Measurements from ENCODE around the gene MON2. TPM values are rescaled to one million over a fixed set of nuclear protein-coding genes. Genes with fewer than 3 reads are reported as not detected.

Gene MON2
- total and polyA plus RNA-seq, 3 experiments from 2014 or later: 15.8 to 29.7 (median 27.9) TPM

DNA sequence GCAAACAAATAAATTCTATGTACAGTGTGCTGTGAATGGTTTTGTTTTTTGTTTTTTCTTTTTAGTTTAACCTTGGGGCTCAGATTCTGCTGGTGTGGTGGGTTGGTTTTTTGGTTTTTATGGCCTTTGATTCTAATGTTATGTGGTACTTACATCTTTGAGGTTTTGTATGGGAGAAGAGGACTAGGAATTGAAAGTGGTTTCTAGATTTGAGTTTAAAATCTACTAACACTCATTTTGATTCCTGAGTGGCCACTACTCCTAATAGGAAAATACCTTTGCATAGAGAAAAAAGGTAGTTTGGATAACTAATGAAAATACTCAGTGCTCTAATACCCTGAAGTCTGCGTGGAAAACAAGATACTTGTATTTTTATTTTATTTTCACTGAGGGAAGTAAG, 137.7 kb downstream of the MON2 start:
- Histone ChIP-seq H3K9me3 (ENCODE audit: low read length) (no peaks in the 10 kb centered on the region), H3K27ac (ENCODE audit: low read depth, low read length) (peak overlapping the region; percentile 99), H3K27me3 (ENCODE audit: insufficient read depth, low read length, poor library complexity, severe bottlenecking) (no peaks in the 10 kb centered on the region), H3K4me3 (ENCODE audit: low read length) (peak overlapping the region; percentile 85), H3K36me3 (ENCODE audit: insufficient read depth, low read length) (no peaks in the 10 kb centered on the region), H3K4me1 (ENCODE audit: insufficient read depth, low read length) (peaks cover 26% of the 10 kb centered on the region)
- Mint-ChIP-seq H3K27me3 (no peaks in the 10 kb centered on the region), H3K36me3 (peaks cover 0 to 13% (median 0%) of the 10 kb centered on the region in 3 donors), H3K9me3 (no peaks in the 10 kb centered on the region), H3K4me3 (peak overlapping the region; percentile 85 to 97 (median 95)), H3K27ac (peak overlapping the region; percentile 95 to 100 (median 100)), H3K4me1 (peaks cover 41 to 57% (median 49%) of the 10 kb centered on the region in 3 donors)
- no peak for DNase-seq
- ChIA-PET POLR2A (interaction anchor here (1.0 to 2.3 kb wide), 3 partner anchors 10 to 345 kb away, joined by 4 to 18 read pairs (median 10); partner anchors contain the start of genes MON2 and USP15), CTCF (interaction anchor here (1.2 to 2.5 kb wide), 3 partner anchors 10 to 188 kb away, joined by 5 to 12 read pairs (median 5); no protein-coding TSS in a partner anchor)

DNA sequence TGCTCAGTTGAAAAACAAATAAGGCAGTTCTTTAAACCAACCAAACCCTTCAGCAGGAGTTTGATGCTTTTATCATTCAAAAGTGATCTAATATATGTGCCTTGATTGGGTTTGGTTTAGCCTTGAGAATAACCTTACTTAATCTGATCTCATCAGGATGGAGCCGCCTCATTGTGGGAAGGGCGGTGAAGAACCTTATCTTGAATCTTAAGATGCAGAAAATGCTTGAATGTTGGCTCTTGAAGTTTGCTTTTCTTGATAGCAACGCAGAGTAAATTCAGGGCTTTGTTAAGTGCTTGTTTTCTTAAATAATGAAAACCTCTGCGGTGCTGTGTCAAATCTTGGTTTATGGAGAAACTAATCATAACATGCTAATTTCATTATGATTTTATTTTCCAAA, 138.2 kb downstream of the MON2 start:
- H3K27ac Mint-ChIP-seq: peak overlapping the region in 7 of 8 donors; percentile 95 to 100 (median 99)
- H3K36me3 ChIP-seq (ENCODE audit: insufficient read depth, low read length): no peaks in the 10 kb centered on the region
- H3K4me3 Mint-ChIP-seq: peak overlapping the region; percentile 85 to 97 (median 95)
- H3K27ac ChIP-seq (ENCODE audit: low read depth, low read length): no peak overlapping the region
- H3K4me3 ChIP-seq (ENCODE audit: low read length): no peak overlapping the region
- H3K4me1 Mint-ChIP-seq: peaks cover 41 to 58% (median 49%) of the 10 kb centered on the region in 3 donors
- DNase-seq: no peak
- H3K27me3 ChIP-seq (ENCODE audit: insufficient read depth, low read length, poor library complexity, severe bottlenecking): no peaks in the 10 kb centered on the region
- no peaks in the 10 kb centered on the region for H3K9me3 Mint-ChIP-seq
- POLR2A ChIA-PET: interaction anchor here (0.7 kb wide), 1 partner anchor 37 kb away, joined by 3 read pairs; no protein-coding TSS in a partner anchor
- peaks cover 26% of the 10 kb centered on the region for H3K4me1 ChIP-seq (ENCODE audit: insufficient read depth, low read length)
- H3K9me3 ChIP-seq (ENCODE audit: low read length): no peaks in the 10 kb centered on the region
- H3K27me3 Mint-ChIP-seq: no peaks in the 10 kb centered on the region
- CTCF ChIA-PET: no interaction called here
- peaks cover 0 to 13% (median 0%) of the 10 kb centered on the region in 3 donors for H3K36me3 Mint-ChIP-seq

DNA sequence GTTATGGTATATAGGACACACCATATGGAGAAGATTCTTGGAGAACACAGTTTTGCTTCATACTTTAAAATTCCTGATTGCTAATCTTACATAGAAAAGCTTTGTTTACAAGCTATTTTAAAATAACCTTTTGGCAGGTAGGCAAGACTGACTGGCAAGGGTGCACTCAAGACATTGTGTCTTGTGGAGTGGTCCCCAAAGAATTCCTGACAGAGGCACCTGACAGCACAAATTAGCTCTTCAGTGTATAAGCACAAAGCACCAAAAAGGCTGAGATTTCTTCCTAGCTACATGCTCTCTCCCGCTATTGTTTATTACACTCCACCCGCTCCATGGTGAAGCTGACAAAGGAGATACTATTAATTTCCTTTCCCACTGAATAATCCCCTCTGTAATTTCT, 139.4 kb downstream of the MON2 start:
- peaks cover 0 to 13% (median 0%) of the 10 kb centered on the region in 3 donors for H3K36me3 Mint-ChIP-seq
- Histone ChIP-seq H3K36me3 (ENCODE audit: insufficient read depth, low read length) (no peaks in the 10 kb centered on the region), H3K27ac (ENCODE audit: low read depth, low read length) (no peak overlapping the region), H3K4me3 (ENCODE audit: low read length) (no peak overlapping the region), H3K9me3 (ENCODE audit: low read length) (no peaks in the 10 kb centered on the region), H3K4me1 (ENCODE audit: insufficient read depth, low read length) (peaks cover 26% of the 10 kb centered on the region), H3K27me3 (ENCODE audit: insufficient read depth, low read length, poor library complexity, severe bottlenecking) (no peaks in the 10 kb centered on the region)
- no peak for DNase-seq
- peak overlapping the region in 6 of 8 donors; percentile 3 to 100 (median 40) for H3K27ac Mint-ChIP-seq
- peak overlapping the region in 1 of 7 donors; percentile 97 for H3K4me3 Mint-ChIP-seq
- ChIA-PET CTCF (interaction anchor here (0.7 to 1.8 kb wide), 7 partner anchors 9 to 193 kb away, joined by 3 to 5 read pairs (median 4); no protein-coding TSS in a partner anchor), POLR2A (no interaction called here)
- H3K4me1 Mint-ChIP-seq: peaks cover 41 to 53% (median 49%) of the 10 kb centered on the region in 3 donors
- no peaks in the 10 kb centered on the region for H3K27me3 Mint-ChIP-seq
- H3K9me3 Mint-ChIP-seq: no peaks in the 10 kb centered on the region

DNA sequence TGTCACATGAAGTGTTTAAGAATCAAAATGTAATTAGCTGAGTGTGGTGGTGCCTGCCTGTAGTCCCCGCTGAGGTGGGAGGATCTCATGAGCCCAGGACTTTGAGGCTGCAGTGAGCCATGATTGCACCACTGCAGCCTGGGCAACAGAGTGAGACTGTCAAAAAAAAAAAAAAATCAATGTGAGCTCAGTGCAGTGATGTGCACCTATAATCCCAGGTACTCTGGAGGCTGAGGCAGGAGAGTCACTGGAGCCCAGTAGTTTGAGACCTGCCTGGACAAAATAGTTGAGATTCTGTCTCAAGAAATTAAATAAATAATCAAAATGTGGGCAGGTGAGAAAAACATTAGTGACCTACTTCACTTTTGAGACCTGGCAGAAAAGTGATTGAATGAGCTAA, 140.0 kb downstream of the MON2 start:
- Histone ChIP-seq H3K9me3 (ENCODE audit: low read length) (no peaks in the 10 kb centered on the region), H3K27ac (ENCODE audit: low read depth, low read length) (no peak overlapping the region), H3K4me3 (ENCODE audit: low read length) (no peak overlapping the region), H3K27me3 (ENCODE audit: insufficient read depth, low read length, poor library complexity, severe bottlenecking) (no peaks in the 10 kb centered on the region), H3K36me3 (ENCODE audit: insufficient read depth, low read length) (no peaks in the 10 kb centered on the region), H3K4me1 (ENCODE audit: insufficient read depth, low read length) (peaks cover 26% of the 10 kb centered on the region)
- Mint-ChIP-seq H3K4me1 (peaks cover 36 to 47% (median 45%) of the 10 kb centered on the region in 3 donors), H3K27me3 (no peaks in the 10 kb centered on the region), H3K4me3 (peak overlapping the region in 1 of 7 donors; percentile 23), H3K27ac (peak overlapping the region in 6 of 8 donors; percentile 11 to 100 (median 36)), H3K9me3 (no peaks in the 10 kb centered on the region), H3K36me3 (peaks cover 0 to 13% (median 0%) of the 10 kb centered on the region in 3 donors)
- ChIA-PET POLR2A (no interaction called here), CTCF (interaction anchor here (0.7 to 1.8 kb wide), 7 partner anchors 8 to 192 kb away, joined by 3 to 5 read pairs (median 4); no protein-coding TSS in a partner anchor)
- no peak for DNase-seq

DNA sequence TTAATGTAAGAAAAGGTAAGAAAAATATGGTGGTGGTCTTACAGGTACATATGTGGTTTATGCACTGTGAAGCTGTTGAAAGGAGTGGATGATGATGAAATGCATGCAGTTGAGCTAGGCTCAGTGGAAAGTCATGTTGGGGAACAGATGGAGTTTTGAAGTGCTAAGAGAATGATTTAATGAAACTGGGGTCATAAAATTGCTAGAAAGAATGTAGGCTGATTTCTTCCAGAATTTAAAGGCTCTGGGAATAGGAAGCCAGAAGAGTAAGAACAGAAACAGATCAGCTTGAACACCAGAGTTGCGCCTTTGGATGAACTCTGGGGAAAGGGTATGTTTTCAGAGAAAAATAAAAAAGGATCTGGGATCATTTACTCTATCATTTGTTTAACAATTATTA, 146.5 kb downstream of the MON2 start:
- H3K4me3 ChIP-seq (ENCODE audit: low read length): no peak overlapping the region
- peaks cover 0 to 7% (median 1%) of the 10 kb centered on the region in 3 donors for H3K36me3 Mint-ChIP-seq
- no peak overlapping the region for H3K4me3 Mint-ChIP-seq
- CTCF ChIA-PET: no interaction called here
- no peaks in the 10 kb centered on the region for H3K4me1 ChIP-seq (ENCODE audit: insufficient read depth, low read length)
- no peak for DNase-seq
- H3K4me1 Mint-ChIP-seq: peaks cover 0 to 8% (median 4%) of the 10 kb centered on the region in 3 donors
- H3K36me3 ChIP-seq (ENCODE audit: insufficient read depth, low read length): no peaks in the 10 kb centered on the region
- H3K27me3 Mint-ChIP-seq: no peaks in the 10 kb centered on the region
- H3K9me3 ChIP-seq (ENCODE audit: low read length): no peaks in the 10 kb centered on the region
- no peaks in the 10 kb centered on the region for H3K9me3 Mint-ChIP-seq
- POLR2A ChIA-PET: no interaction called here
- no peak overlapping the region for H3K27ac Mint-ChIP-seq
- H3K27me3 ChIP-seq (ENCODE audit: insufficient read depth, low read length, poor library complexity, severe bottlenecking): no peaks in the 10 kb centered on the region
- H3K27ac ChIP-seq (ENCODE audit: low read depth, low read length): no peak overlapping the region

DNA sequence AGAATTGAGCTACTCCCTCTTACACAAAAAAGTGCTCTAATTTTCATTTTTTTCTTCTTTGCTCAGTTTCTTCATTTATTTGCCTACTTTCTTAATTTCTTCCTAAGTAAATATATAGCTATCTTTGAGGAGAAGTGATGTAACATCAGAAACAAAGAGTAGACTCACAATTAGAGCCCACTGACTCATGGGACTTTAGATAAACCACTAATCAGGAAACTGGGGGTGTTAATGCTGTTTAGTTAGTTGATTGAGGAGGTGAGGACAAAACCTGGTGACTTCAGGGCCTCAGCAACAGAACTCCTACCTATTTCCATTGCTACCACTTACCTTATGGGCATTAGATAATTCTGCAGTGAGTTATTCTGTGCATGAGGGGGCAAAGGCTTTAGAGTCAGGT, 151.7 kb downstream of the MON2 start:
- Mint-ChIP-seq H3K9me3 (no peaks in the 10 kb centered on the region), H3K36me3 (peaks cover 0 to 4% (median 1%) of the 10 kb centered on the region in 3 donors), H3K4me1 (no peaks in the 10 kb centered on the region), H3K4me3 (peak overlapping the region in 1 of 7 donors; percentile 14), H3K27ac (no peak overlapping the region), H3K27me3 (peaks cover 0 to 1% of the 10 kb centered on the region in 2 donors)
- Histone ChIP-seq H3K4me3 (ENCODE audit: low read length) (no peak overlapping the region), H3K27ac (ENCODE audit: low read depth, low read length) (no peak overlapping the region), H3K27me3 (ENCODE audit: insufficient read depth, low read length, poor library complexity, severe bottlenecking) (no peaks in the 10 kb centered on the region), H3K4me1 (ENCODE audit: insufficient read depth, low read length) (no peaks in the 10 kb centered on the region), H3K9me3 (ENCODE audit: low read length) (no peaks in the 10 kb centered on the region), H3K36me3 (ENCODE audit: insufficient read depth, low read length) (no peaks in the 10 kb centered on the region)
- ChIA-PET POLR2A (no interaction called here), CTCF (interaction anchor here (0.6 kb wide), 1 partner anchor 12 kb away, joined by 3 read pairs; no protein-coding TSS in a partner anchor)
- no peak for DNase-seq

DNA sequence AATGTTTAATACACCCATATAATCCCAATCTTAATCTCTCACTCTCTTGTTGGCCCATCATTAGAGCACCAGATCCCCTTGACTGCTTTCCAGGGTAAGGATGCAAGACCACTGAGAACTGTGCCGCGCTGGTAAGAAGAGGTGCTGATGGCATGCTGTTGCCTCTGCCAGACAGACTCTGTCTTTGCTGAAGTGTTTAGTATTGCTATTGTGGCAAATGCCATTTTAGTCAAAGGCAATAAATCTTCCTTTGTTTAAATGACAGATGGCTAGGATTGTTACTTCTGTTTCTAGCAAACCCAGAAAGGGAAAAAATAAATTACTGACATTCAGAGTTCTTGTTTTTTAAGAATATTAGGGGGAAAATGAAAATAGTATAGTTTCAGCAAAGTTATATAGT, 152.3 kb downstream of the MON2 start:
- no peak for DNase-seq
- Histone ChIP-seq H3K9me3 (ENCODE audit: low read length) (no peaks in the 10 kb centered on the region), H3K4me3 (ENCODE audit: low read length) (no peak overlapping the region), H3K27me3 (ENCODE audit: insufficient read depth, low read length, poor library complexity, severe bottlenecking) (no peaks in the 10 kb centered on the region), H3K4me1 (ENCODE audit: insufficient read depth, low read length) (no peaks in the 10 kb centered on the region), H3K27ac (ENCODE audit: low read depth, low read length) (no peak overlapping the region), H3K36me3 (ENCODE audit: insufficient read depth, low read length) (no peaks in the 10 kb centered on the region)
- Mint-ChIP-seq H3K9me3 (no peaks in the 10 kb centered on the region), H3K27ac (peak overlapping the region in 2 of 8 donors; percentile 21 to 53), H3K4me1 (no peaks in the 10 kb centered on the region), H3K4me3 (peak overlapping the region in 1 of 7 donors; percentile 23), H3K36me3 (peaks cover 0 to 4% (median 1%) of the 10 kb centered on the region in 3 donors), H3K27me3 (peaks cover 0 to 1% of the 10 kb centered on the region in 2 donors)
- CTCF ChIA-PET: interaction anchor here (0.6 kb wide), 1 partner anchor 22 kb away, joined by 3 read pairs; no protein-coding TSS in a partner anchor
- POLR2A ChIA-PET: no interaction called here

DNA sequence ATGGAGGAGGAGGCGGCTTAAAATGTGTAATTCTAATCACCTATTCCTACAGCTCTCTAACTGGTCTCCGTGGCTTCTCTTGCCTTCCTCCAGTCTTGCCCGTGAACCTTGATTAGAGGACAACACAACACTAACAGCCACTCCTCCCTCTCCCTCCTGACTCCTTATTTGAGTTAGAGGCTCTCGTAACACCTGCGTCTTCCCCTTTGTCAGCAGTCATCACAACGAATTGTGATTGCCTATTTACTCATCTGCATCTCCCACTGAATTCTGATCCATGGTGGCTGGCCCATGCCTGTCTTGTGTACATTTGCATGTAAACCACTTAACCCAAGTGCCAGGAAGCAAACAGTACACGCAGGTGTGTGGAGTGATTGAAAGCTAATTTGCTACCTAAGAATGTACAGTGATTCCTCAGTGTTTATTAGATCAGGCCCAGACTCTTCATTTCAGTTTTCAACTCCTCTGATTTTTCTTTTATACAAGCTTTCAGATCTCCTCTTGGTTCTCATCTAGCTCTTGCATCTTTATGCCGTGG, 154.5 kb downstream of the MON2 start:
- Histone ChIP-seq H3K27ac (ENCODE audit: low read depth, low read length) (no peak overlapping the region), H3K36me3 (ENCODE audit: insufficient read depth, low read length) (no peaks in the 10 kb centered on the region), H3K27me3 (ENCODE audit: insufficient read depth, low read length, poor library complexity, severe bottlenecking) (no peaks in the 10 kb centered on the region), H3K4me3 (ENCODE audit: low read length) (no peak overlapping the region), H3K9me3 (ENCODE audit: low read length) (no peaks in the 10 kb centered on the region), H3K4me1 (ENCODE audit: insufficient read depth, low read length) (no peaks in the 10 kb centered on the region)
- Mint-ChIP-seq H3K36me3 (peaks cover 0 to 3% (median 1%) of the 10 kb centered on the region in 3 donors), H3K9me3 (no peaks in the 10 kb centered on the region), H3K27me3 (peaks cover 0 to 2% of the 10 kb centered on the region in 2 donors), H3K4me1 (no peaks in the 10 kb centered on the region), H3K4me3 (no peak overlapping the region), H3K27ac (no peak overlapping the region)
- ChIA-PET POLR2A (no interaction called here), CTCF (no interaction called here)
- DNase-seq: no peak
